Endothelial cell of umbilical vein (primary cell): ENCODE results near the gene KCNK13. TPM values are rescaled to one million over a fixed set of nuclear protein-coding genes. Genes with fewer than 3 reads are reported as not detected.

ENCODE experiments used
- BruUV-seq: library from RNA; stranded (reverse); fragments of 400-500 nt; replicated peaks from 2 replicates; lab custom pipeline; 2021; lab: Mats Ljungman, UMichigan
- CTCF ChIA-PET: fragments of 300-600, 350-600 bp; sonication (Branson Sonifier 250); formaldehyde crosslinking; loops from one replicate; lab custom pipeline; 2021; ENCODE audit warnings: antibody characterized with exemption, inconsistent platforms; lab: Charles Lee
- POLR2A ChIA-PET: fragments of 300-600, 350-600 bp; sonication (Branson Sonifier 250); formaldehyde crosslinking; loops from one replicate; lab custom pipeline; 2021; ENCODE audit warnings: antibody characterized with exemption, inconsistent platforms; lab: Charles Lee
- DNase-seq: peaks from one replicate; pipeline ENCODE4 v3.0.0-alpha.2; 2011; ENCODE audit warnings: low read depth, low spot score
- FAIRE-seq: peaks from 2 replicates; lab custom pipeline; 2011; peaks lifted over from hg19 to GRCh38; lab: Jason Lieb, UNC
- H2AFZ ChIP-seq: 2 replicates; pipeline ENCODE4 v1.6.0; 2012; ENCODE audit warnings: low read depth, low read length, control low read depth, inconsistent platforms
- H3K27ac ChIP-seq: 2 replicates; pipeline ENCODE4 v1.5.1; 2011; ENCODE audit warnings: low read depth, mild to moderate bottlenecking, control low read depth, low read length, moderate library complexity; ENCODE audit not compliant: insufficient read depth
- H3K27me3 ChIP-seq, 2 experiments: 2 replicates each; pipeline versions ENCODE4 v1.6.0 to v1.6.1; 2011; ENCODE audit warnings: low read length in 2 of 2, mixed read lengths in 1 of 2; ENCODE audit not compliant: control insufficient read depth in 2 of 2, insufficient read depth in 2 of 2
- H3K36me3 ChIP-seq, 2 experiments: 2 replicates in 1 of 2; 3 replicates in 1 of 2; pipeline ENCODE4 v1.5.1; 2011; ENCODE audit warnings: low read length in 2 of 2, mild to moderate bottlenecking in 1 of 2, moderate library complexity in 1 of 2; ENCODE audit not compliant: control insufficient read depth in 2 of 2, insufficient read depth in 2 of 2; ENCODE audit errors: extremely low read depth in 1 of 2
- H3K4me1 ChIP-seq: 3 replicates; pipeline ENCODE4 v1.5.1; 2011; ENCODE audit warnings: mild to moderate bottlenecking, low read length; ENCODE audit not compliant: control insufficient read depth, insufficient read depth; ENCODE audit errors: extremely low read depth
- H3K4me2 ChIP-seq: 2 replicates; pipeline ENCODE4 v1.6.1; 2011; ENCODE audit warnings: low read length, control low read depth, mixed read lengths; ENCODE audit not compliant: insufficient read depth
- H3K4me3 ChIP-seq, 3 experiments: fragments of 200-600 bp in 1 of 3; sonication (generic), shearing (Covaris generic) in 1 of 3; replicated peaks in 1 of 3; 2 replicates each; pipeline ENCODE4 v1.5.1; 2011 to 2016; ENCODE audit warnings: control low read depth in 3 of 3, low read length in 3 of 3, mild to moderate bottlenecking in 2 of 3, inconsistent platforms in 1 of 3, low read depth in 1 of 3, moderate library complexity in 1 of 3; ENCODE audit not compliant: insufficient read depth in 1 of 3
- H3K79me2 ChIP-seq: 2 replicates; pipeline ENCODE4 v1.6.0; 2012; ENCODE audit warnings: low read length, inconsistent platforms; ENCODE audit not compliant: control insufficient read depth, insufficient read depth
- H3K9ac ChIP-seq: replicated peaks from 2 replicates; pipeline ENCODE3; 2011; ENCODE audit warnings: low read length, control low read depth; ENCODE audit not compliant: insufficient read depth; ENCODE audit errors: extremely low read depth
- H3K9me1 ChIP-seq: replicated peaks from 3 replicates; pipeline ENCODE4 v1.6.0; 2011; ENCODE audit warnings: mild to moderate bottlenecking, low read length; ENCODE audit not compliant: control insufficient read depth, insufficient read depth; ENCODE audit errors: extremely low read depth
- H3K9me3 ChIP-seq: replicated peaks from 2 replicates; pipeline ENCODE4 v1.5.1; 2012; ENCODE audit warnings: low read length, inconsistent platforms; ENCODE audit not compliant: control insufficient read depth, insufficient read depth
- H4K20me1 ChIP-seq: replicated peaks from 2 replicates; pipeline ENCODE3; 2011; ENCODE audit warnings: mild to moderate bottlenecking, low read length; ENCODE audit not compliant: control insufficient read depth, insufficient read depth; ENCODE audit errors: extremely low read depth
- CTCF ChIP-seq, 2 donors: IDR thresholded peaks; 1 replicate in 1 of 2; 2 replicates in 1 of 2; pipeline ENCODE4 v1.5.1; 2011; ENCODE audit warnings: low read length in 2 of 2, mild to moderate bottlenecking in 2 of 2, moderate library complexity in 2 of 2, control low read depth in 1 of 2, inconsistent platforms in 1 of 2, low read depth in 1 of 2; ENCODE audit not compliant: insufficient read depth in 1 of 2; ENCODE audit errors: extremely low read depth in 1 of 2
- EZH2 ChIP-seq: IDR thresholded peaks from 2 replicates; pipeline ENCODE4 v1.6.1; 2012; ENCODE audit warnings: borderline replicate concordance, low read depth, mild to moderate bottlenecking, moderate library complexity, low read length, inconsistent platforms; ENCODE audit not compliant: severe bottlenecking
- FOS ChIP-seq: IDR thresholded peaks from 2 replicates; pipeline ENCODE4 v1.6.1; 2011; ENCODE audit warnings: mild to moderate bottlenecking, low read length, moderate library complexity, borderline replicate concordance; ENCODE audit not compliant: insufficient read depth
- GATA2 ChIP-seq: IDR thresholded peaks from 2 replicates; pipeline ENCODE4 v1.7.0; 2011; ENCODE audit warnings: low read depth, mild to moderate bottlenecking, moderate library complexity, mixed read lengths, low read length; ENCODE audit not compliant: insufficient read length, insufficient read depth
- JUN ChIP-seq: IDR thresholded peaks from 2 replicates; pipeline ENCODE4 v1.6.1; 2011; ENCODE audit warnings: borderline replicate concordance, low read depth; ENCODE audit not compliant: insufficient read length, insufficient read depth
- MAX ChIP-seq: IDR thresholded peaks from 2 replicates; pipeline ENCODE4 v1.6.1; 2011; ENCODE audit not compliant: insufficient read depth, insufficient read length
- MYC ChIP-seq: IDR thresholded peaks from one replicate; pipeline ENCODE4 v1.6.1; 2011; ENCODE audit warnings: mild to moderate bottlenecking, low read depth, low read length
- POLR2A ChIP-seq: IDR thresholded peaks from 2 replicates; pipeline ENCODE4 v1.6.1; 2012; ENCODE audit warnings: low read depth, mild to moderate bottlenecking, control low read depth, low read length
- POLR2AphosphoS5 ChIP-seq: IDR thresholded peaks from 2 replicates; pipeline ENCODE4 v1.6.1; 2012; ENCODE audit warnings: low read depth, mild to moderate bottlenecking, control low read depth, low read length, moderate library complexity; ENCODE audit not compliant: insufficient read depth
- dilution Hi-C: fragments of 300-500 bp; cut with MboI; formaldehyde crosslinking; loops from one replicate; pipeline ENCODE4 v1.15.0; 2019; ENCODE audit warnings: low sequenced_read_pairs; ENCODE audit not compliant: extremely low pct_ligation_motif_present
- intact Hi-C: fragments of 100-400 bp; cut with micrococcal nuclease; formaldehyde crosslinking; loops from one replicate; pipeline ENCODE4 v1.10.0; 2022
- polyA plus RNA-seq, 4 experiments: library from polyadenylated mRNA; depleted of rRNA in 3 of 4; stranded (reverse) in 3 of 4; unstranded in 1 of 4; fragments of >200 nt; gene quantifications; 2 replicates each; pipeline versions ENCODE4 v1.2.1 to v1.2.3, GENCODE V29; 2011 to 2012; ENCODE audit warnings: missing spikeins in 1 of 4
- total RNA-seq: library from RNA; stranded (reverse); gene quantifications from 2 replicates; pipeline ENCODE4 v1.2.3, GENCODE V29; 2021

KCNK13 gene
- total and polyA plus RNA-seq, 2 donors (not counting 3 experiments of a cell fraction or from before 2014, with no cell fraction given) = not detected

DNA sequence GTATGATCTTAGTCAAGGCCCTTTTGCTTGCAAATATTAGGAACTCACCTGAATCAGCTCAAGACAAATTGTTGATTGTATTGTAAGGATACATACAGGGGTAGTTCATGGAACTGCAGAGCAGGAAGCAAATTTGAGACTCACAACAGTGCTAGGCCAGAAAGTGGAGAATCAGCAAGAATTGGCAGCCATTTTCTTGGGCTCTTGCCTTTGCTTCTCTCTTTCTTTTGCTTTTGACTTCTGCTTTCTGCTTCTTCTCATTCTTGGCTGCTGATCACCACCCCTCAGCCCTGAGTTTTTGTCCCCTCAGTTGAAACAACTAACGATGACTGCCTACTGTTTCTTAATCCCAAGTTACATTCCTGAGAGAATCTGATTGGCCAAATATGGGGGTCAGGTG is 34.8 kb downstream of the KCNK13 start:
- Histone ChIP-seq H3K36me3 (no peaks in the 10 kb centered on the region), H3K9ac (no peak overlapping the region), H4K20me1 (no peaks in the 10 kb centered on the region), H3K27me3 (peaks cover 0 to 3% of the 10 kb centered on the region in 2 experiments), H3K9me3 (no peaks in the 10 kb centered on the region), H3K27ac (no peak overlapping the region), H2AFZ (no peak overlapping the region), H3K4me3 (no peak overlapping the region), H3K4me1 (no peaks in the 10 kb centered on the region), H3K4me2 (no peak overlapping the region), H3K9me1 (no peaks in the 10 kb centered on the region), H3K79me2 (no peaks in the 10 kb centered on the region)
- intact Hi-C loops (no loop called here), dilution Hi-C loops (no loop called here)
- no peak for TF ChIP-seq FOS
- TF ChIP-seq POLR2A = no peak
- TF ChIP-seq MYC = no peak
- no peak for TF ChIP-seq POLR2AphosphoS5
- TF ChIP-seq EZH2 = no peak
- no peak for TF ChIP-seq GATA2
- no peak for TF ChIP-seq CTCF (IDR thresholded peaks at IDR 0.05; ENCODE audit: extremely low read depth in 1 of 2, insufficient read depth in 1 of 2, low read depth in 1 of 2, low read length in 2 of 2)
- no peak for TF ChIP-seq JUN
- no peak for TF ChIP-seq MAX
- DNase-seq = no peak
- ChIA-PET POLR2A (no interaction called here), CTCF (interaction anchor here (0.9 kb wide), 1 partner anchor 21 kb away, joined by 3 read pairs; no protein-coding TSS in a partner anchor)
- BruUV-seq = no TSS peak
- no peak for FAIRE-seq
